Left ventricle myocardium inferior (tissue), 1 donor: Measurements from ENCODE around the gene HLCS. TPM values are rescaled to one million over a fixed set of nuclear protein-coding genes. Genes with fewer than 3 reads are reported as not detected.

Experiments
- DNase-seq: peaks from one replicate; pipeline ENCODE4 v3.0.0-alpha.2; 2020
- H3K27ac ChIP-seq: fragments of 200-600 bp; replicated peaks from 2 replicates; pipeline ENCODE4 v1.8.0; 2021
- H3K27me3 ChIP-seq: fragments of 200-600 bp; 2 replicates; pipeline ENCODE4 v1.8.0; 2021; ENCODE audit warnings: low read depth
- H3K36me3 ChIP-seq: fragments of 200-600 bp; 2 replicates; pipeline ENCODE4 v1.8.0; 2021
- H3K4me1 ChIP-seq: fragments of 200-600 bp; 2 replicates; pipeline ENCODE4 v1.8.0; 2021
- H3K4me3 ChIP-seq: fragments of 200-600 bp; 2 replicates; pipeline ENCODE4 v1.8.0; 2021; ENCODE audit warnings: mild to moderate bottlenecking, moderate library complexity
- H3K9me3 ChIP-seq: fragments of 200-600 bp; replicated peaks from 2 replicates; pipeline ENCODE4 v1.8.0; 2021
- CTCF ChIP-seq: fragments of 200-600 bp; IDR thresholded peaks from 2 replicates; pipeline ENCODE4 v1.8.0; 2021; ENCODE audit warnings: antibody characterized with exemption, mild to moderate bottlenecking, borderline replicate concordance
- intact Hi-C: fragments of 100-400 bp; cut with micrococcal nuclease; formaldehyde crosslinking; loops from one replicate; pipeline ENCODE4 v1.11.0; 2022
- total RNA-seq: library from RNA; stranded (reverse); fragmentation: NEBNext Ultra II Directional; extraction: Animal tissue kit (Norgen Biotek cat#: 25700); gene quantifications from one replicate; pipeline ENCODE4 v1.2.1, GENCODE V29; 2021
- donor health status: DM: no; HTN: yes; CAD: no; lungs with severe emphysema.

The HLCS gene
- total RNA-seq, 1 donor from 2014 or later: 5.3 TPM

- TF ChIP-seq CTCF: no peak
- Histone ChIP-seq H3K4me1 (no peaks in the 10 kb centered on the region), H3K36me3 (no peaks in the 10 kb centered on the region), H3K9me3 (peaks cover 4% of the 10 kb centered on the region), H3K27ac (no peak overlapping the region), H3K27me3 (peaks cover 68% of the 10 kb centered on the region), H3K4me3 (no peak overlapping the region)
- intact Hi-C loops: no loop called here
- DNase-seq: no peak
Measured at GRCh38 chr21:36735724-36736320, 230.6 kb downstream of the HLCS start.

GRCh38 chr21:36735201-36735515 is 231.3 kb downstream of the HLCS start:
- TF ChIP-seq CTCF: no peak
- H3K27ac ChIP-seq: no peak overlapping the region
- H3K9me3 ChIP-seq: peaks cover 4% of the 10 kb centered on the region
- peaks cover 75% of the 10 kb centered on the region for H3K27me3 ChIP-seq
- H3K4me1 ChIP-seq: no peaks in the 10 kb centered on the region
- DNase-seq: no peak
- H3K4me3 ChIP-seq: no peak overlapping the region
- intact Hi-C loops: no loop called here
- H3K36me3 ChIP-seq: no peaks in the 10 kb centered on the region

GRCh38 chr21:36734367-36735200 is 231.9 kb downstream of the HLCS start:
- Histone ChIP-seq H3K9me3 (peaks cover 4% of the 10 kb centered on the region), H3K27me3 (peaks cover 80% of the 10 kb centered on the region), H3K4me3 (no peak overlapping the region), H3K4me1 (no peaks in the 10 kb centered on the region), H3K36me3 (no peaks in the 10 kb centered on the region), H3K27ac (no peak overlapping the region)
- no peak for DNase-seq
- intact Hi-C loops: no loop called here
- TF ChIP-seq CTCF: no peak

- H3K27ac ChIP-seq: no peak overlapping the region
- intact Hi-C loops: no loop called here
- H3K9me3 ChIP-seq: peaks cover 4% of the 10 kb centered on the region
- peaks cover 84% of the 10 kb centered on the region for H3K27me3 ChIP-seq
- no peaks in the 10 kb centered on the region for H3K4me1 ChIP-seq
- H3K36me3 ChIP-seq: no peaks in the 10 kb centered on the region
- no peak for TF ChIP-seq CTCF
- H3K4me3 ChIP-seq: no peak overlapping the region
- DNase-seq: no peak
Measured at GRCh38 chr21:36733857-36734256, 232.6 kb downstream of the HLCS start.

- no peak for DNase-seq
- Histone ChIP-seq H3K36me3 (no peaks in the 10 kb centered on the region), H3K4me1 (no peaks in the 10 kb centered on the region), H3K27ac (no peak overlapping the region), H3K4me3 (no peak overlapping the region), H3K27me3 (peaks cover 88% of the 10 kb centered on the region), H3K9me3 (peaks cover 4% of the 10 kb centered on the region)
- no peak for TF ChIP-seq CTCF
- intact Hi-C loops: no loop called here
Measured at GRCh38 chr21:36732761-36733160, 233.7 kb downstream of the HLCS start.
